Measurements from ENCODE around the gene UGT1A5.

UGT1A5 gene

GRCh38 chr2:233754872-233755611 is 42.3 kb downstream of the UGT1A5 start:
- ChIA-PET POLR2A (no interaction called here), CTCF (no interaction called here)
- no peak for TF ChIP-seq CTCF (IDR thresholded peaks at IDR 0.05; ENCODE audit: insufficient read depth, low read length, missing control alignments)
- H3K4me3 ChIP-seq (ENCODE audit: low read depth, low read length): no peak overlapping the region
- DNase-seq (ENCODE audit: low read depth, low spot score): no peak

GRCh38 chr2:233756429-233757081 is 43.8 kb downstream of the UGT1A5 start:
- CTCF ChIA-PET: no interaction called here
- TF ChIP-seq CTCF (IDR thresholded peaks at IDR 0.05; ENCODE audit: insufficient read depth, low read length, missing control alignments): no peak
- H3K4me3 ChIP-seq (ENCODE audit: low read depth, low read length): no peak overlapping the region
- POLR2A ChIA-PET: no interaction called here
- DNase-seq (ENCODE audit: low read depth, low spot score): no peak

GRCh38 chr2:233758141-233758540 is 45.4 kb downstream of the UGT1A5 start:
- ChIA-PET CTCF (no interaction called here), POLR2A (no interaction called here)
- no peak overlapping the region for H3K4me3 ChIP-seq (ENCODE audit: low read depth, low read length)
- no peak for TF ChIP-seq CTCF (IDR thresholded peaks at IDR 0.05; ENCODE audit: insufficient read depth, low read length, missing control alignments)
- DNase-seq (ENCODE audit: low read depth, low spot score): no peak

- ChIA-PET POLR2A (no interaction called here), CTCF (no interaction called here)
- no peak for DNase-seq (ENCODE audit: low read depth, low spot score)
- TF ChIP-seq CTCF (IDR thresholded peaks at IDR 0.05; ENCODE audit: insufficient read depth, low read length, missing control alignments): no peak
- no peak overlapping the region for H3K4me3 ChIP-seq (ENCODE audit: low read depth, low read length)
Measured at GRCh38 chr2:233758849-233759248, 46.1 kb downstream of the UGT1A5 start.

- POLR2A ChIA-PET: no interaction called here
- CTCF ChIA-PET: interaction anchor here (0.6 kb wide), 1 partner anchor 73 kb away, joined by 3 read pairs; no protein-coding TSS in a partner anchor
- no peak within 1 kb of the TSS for H3K4me3 ChIP-seq (ENCODE audit: low read depth, low read length)
- TF ChIP-seq CTCF (IDR thresholded peaks at IDR 0.05; ENCODE audit: insufficient read depth, low read length, missing control alignments): no peak
- no peak for DNase-seq (ENCODE audit: low read depth, low spot score)
Measured at GRCh38 chr2:233760043-233760442, 47.3 kb downstream of the UGT1A5 start, which contains the start of gene UGT1A1. Gene UGT1A1, plus strand, starts transcription at chr2:233760270. Its CDS starts 18 bp downstream, at chr2:233760288.

- ChIA-PET POLR2A (no interaction called here), CTCF (no interaction called here)
- DNase-seq (ENCODE audit: low read depth, low spot score): no peak
- no peak overlapping the region for H3K4me3 ChIP-seq (ENCODE audit: low read depth, low read length)
- no peak for TF ChIP-seq CTCF (IDR thresholded peaks at IDR 0.05; ENCODE audit: insufficient read depth, low read length, missing control alignments)
Measured at GRCh38 chr2:233761040-233761769, 48.5 kb downstream of the UGT1A5 start.
